ENCODE data around the gene CDYL.
"Not testable (repeated sequence)": the region's sequence is repeated elsewhere in the genome, so short reads cannot be mapped to it uniquely, and the experiment has no call there.

Gene CDYL

DNA sequence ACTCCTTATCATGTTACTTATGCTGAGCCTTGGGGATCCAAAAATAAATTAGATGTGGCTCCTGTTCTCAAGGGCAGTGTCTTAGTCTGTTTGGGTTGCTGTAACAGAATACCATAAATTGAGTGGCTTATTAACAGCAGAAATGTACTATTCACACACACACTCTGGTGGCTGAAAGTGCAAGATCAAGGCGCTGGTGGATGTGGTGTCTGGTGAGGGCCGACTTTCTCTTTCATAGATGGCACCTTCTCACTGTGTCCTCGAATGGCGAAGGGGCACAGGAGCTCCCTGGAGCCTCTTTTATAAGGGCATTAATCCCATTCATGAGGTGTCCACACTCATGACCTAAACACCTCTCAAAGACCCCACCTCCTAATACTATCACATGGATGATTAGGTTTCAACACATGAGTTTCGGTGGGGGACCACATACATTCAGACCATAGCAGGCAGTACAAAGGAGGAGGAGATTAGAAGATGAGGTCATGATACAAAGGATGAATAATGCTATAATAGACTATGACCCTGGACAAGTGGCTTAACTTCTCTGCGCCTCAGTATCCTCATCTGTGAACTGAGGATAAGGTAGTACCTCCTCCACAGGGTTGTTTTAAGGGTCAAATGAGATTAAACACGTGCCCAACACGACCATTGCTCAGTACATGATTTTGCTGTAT is 193.5 kb downstream of the CDYL start:
- DNase-seq: no peak

DNA sequence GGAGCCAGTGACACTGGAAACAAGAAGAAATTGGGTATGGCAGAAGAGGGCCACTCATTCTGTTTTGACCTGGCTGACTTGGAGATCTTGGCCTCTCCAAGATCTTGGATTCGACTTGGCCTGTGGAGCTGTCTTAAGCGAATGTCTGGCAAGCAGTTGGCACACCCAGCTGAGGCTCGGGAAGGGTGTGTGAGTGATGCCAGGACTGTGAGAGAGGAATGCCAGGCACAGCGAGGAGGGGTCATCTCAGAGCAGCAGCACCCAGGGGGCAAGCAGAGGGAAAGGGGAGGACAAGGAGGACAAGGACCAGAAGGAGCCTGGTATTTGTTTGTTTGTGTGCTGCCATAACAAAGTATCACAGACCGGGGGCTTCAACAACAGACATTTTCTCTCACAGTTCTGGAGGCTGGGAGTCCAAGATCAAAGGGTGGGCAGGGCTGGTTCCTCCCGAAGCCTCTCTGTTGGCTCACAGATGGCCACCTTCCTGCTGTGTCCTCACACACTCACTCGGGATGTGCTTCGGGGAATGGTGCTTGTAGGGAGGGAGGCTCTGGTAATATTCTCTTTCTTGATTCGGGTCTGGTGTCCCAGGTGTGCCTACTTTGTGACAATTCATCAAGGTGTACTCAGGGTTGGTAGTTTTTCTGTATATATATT is 194.7 kb downstream of the CDYL start:
- DNase-seq: no peak

DNA sequence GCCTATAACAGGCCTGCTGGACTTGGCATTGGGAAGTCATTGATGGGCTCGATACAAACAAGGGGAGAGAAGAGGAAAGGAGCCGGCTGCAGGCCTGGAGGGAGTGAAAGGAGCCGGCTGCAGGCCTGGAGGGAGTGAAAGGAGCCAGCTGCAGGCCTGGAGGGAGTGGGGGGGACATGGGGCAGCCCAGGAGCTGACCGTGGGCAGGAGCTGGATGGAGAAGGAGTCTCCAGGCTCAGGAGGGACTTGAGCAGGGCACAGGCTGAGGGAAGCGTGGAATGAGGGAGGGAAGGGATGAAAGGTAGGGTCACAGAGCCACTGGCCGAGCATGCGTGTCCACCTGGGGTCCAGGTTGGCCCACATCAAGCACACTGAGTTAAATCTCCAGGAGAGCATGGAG is 195.6 kb downstream of the CDYL start:
- DNase-seq: no peak

DNA sequence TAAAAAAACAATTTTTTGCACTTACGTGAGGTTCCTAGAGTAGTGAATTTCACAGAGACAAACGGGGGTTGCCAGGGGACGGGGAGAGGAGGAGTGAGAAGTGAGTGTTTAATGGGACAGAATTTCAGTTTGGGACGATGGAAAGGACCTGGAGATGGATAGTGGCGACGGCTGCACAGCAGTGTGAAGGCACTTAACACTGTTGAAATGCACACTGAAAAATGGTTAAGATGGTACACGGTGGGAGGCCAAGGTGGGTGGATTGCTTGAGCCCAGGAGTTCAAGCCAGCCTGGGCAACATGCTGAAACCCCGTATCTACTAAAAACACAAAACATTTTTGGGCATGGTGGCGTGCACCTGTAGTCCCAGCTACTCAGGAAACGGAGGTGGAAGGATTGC is 196.2 kb downstream of the CDYL start:
- DNase-seq: no peak

DNA sequence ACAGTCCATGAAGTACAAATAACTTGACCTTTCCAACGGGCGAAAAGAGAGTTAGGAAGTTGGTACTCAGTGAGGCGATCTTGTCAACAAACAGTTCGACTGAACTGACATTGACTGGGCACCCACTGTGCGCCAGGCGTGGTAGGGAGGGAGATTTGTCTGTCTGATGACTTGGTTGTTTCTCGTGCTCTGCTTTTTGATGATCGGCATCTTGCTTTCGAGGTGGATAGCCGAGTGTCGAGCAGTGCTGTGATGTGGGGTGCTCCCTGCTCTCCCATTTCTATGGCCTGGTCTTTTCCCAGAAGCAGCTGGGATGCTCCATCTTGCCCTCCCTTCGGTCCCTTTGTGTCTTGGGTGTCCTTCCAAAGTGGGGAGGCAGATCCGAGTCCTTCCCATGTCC is 197.2 kb downstream of the CDYL start:
- DNase-seq: no peak

DNA sequence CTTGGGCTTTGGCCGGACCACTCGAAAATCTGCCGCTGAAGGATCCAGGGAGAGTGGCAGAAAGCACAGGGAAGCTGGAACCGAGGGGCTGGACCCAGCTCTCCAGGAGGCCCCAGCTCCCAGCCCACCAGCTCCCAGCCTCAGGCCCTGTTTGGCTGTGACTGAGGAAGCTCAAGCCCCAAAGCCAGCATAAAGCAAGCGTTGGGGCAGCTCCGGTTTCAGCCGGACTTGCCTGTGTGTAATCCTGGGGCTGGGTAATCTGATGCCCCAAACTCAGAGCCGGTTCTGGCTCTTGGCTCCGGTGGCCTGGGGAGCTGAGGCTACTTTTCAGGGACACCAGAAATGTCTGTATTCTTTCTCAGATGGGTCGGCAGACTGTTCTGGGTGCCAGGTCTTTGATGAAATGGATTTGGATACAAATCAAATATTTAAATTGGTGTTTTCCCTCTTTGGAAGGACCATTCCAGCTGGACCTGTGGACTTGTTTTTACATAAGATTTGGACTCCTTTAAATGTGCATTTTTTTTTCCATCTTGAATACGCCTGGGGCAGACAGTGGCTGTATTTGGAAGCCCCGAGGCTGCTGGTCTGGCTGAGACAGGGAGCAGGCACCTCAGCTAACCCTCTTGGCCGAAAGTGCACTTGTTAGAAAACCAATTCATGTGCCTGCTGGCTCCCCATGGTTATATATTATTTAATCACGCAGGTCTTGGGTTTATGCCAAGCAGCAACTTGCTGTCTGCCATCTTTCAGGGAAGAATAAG is 198.0 kb downstream of the CDYL start:
- DNase-seq: peak; percentile 59

DNA sequence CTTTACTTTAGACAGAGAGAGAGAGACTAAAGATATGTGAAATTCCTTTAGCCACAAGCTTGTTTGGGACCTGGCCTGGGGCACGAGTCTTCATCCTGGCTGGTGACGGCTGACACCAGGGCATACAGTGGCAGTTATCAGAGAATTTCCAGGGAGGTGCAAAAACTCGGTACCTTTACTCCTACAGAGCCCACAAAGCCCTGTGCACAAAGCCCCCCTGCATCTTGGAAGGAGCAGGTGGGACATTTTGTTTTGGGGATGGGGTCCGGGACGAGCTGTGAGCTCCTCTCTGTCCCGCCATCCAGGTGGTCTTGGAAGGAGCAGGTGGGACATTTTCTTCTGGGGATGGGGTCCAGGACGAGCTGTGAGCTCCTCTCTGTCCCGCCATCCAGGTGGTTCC is 198.8 kb downstream of the CDYL start:
- DNase-seq: no peak

DNA sequence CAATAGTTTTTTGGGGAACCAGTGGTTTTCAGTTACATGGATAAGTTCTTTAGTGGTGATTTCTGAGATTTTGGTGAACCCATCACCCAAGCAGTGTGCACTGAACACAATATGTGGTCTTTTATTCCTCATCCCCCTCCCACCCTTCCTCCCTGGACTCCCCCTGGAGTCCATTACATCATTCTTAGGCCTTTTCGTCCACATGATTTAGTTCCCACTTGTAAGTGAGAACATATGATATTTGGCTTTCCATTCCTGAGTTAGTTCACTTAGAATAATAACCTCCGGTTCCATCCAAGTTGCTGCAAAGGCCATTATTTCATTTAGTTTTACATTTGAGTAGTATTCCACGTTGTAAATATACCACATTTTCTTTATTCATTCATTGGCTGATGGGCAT is 199.3 kb downstream of the CDYL start:
- no peak for DNase-seq

DNA sequence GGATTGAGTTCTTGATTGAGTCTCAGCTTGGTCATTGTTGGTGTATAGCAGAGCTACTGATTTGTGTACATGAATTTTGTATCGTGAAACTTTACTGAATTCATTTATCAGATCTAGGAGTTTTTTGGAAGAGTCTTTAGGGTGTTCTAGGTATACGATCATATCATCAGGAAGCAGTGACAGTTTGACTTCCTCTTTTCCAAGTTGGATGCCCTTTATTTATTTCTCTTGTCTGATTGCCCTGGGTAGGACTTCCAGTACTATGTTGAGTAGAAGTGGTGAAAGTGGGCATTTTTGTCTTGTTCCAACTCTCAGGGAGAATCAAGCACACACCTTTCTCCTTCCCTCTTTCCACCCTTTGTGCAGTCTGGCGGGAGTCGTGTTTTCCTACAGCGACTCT is 201.3 kb downstream of the CDYL start:
- no peak for DNase-seq

DNA sequence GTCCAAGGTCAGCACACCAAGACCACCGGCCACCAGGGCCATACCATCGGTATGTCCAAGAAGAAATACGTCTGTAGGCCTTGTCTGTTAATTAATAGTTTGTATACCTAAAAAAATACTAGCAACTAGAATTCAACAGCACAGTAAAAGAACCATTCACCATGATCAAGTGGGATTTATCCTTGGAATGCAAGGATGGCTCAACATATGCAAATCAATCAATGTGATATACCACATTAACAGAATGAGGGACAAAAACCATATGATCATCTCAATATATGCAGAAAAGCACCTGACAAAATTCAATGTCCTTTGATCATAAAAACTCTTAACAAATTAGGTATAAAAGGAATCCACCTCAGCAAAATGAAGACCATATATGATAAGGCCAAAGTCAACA is 203.2 kb downstream of the CDYL start:
- no peak for DNase-seq

DNA sequence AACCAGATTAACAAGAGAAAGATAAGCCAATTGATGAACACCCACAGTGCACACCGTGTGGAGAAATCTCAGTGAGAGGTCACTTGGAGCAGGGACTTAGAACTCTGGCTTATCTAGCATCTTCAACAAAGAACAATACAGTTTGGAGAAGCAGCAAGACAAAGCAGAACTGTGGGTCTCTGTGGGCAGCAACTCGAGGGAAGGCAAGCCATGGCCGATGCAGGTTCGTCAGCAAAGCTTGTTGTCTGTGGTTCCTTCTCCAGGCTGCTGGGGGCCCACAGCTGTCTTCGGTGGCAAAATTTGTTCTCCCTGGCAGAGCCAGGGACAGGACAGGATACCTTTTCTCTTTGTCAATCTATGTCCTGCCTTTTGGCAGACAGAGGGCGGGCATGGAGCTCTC is 205.6 kb downstream of the CDYL start:
- DNase-seq: no peak

DNA sequence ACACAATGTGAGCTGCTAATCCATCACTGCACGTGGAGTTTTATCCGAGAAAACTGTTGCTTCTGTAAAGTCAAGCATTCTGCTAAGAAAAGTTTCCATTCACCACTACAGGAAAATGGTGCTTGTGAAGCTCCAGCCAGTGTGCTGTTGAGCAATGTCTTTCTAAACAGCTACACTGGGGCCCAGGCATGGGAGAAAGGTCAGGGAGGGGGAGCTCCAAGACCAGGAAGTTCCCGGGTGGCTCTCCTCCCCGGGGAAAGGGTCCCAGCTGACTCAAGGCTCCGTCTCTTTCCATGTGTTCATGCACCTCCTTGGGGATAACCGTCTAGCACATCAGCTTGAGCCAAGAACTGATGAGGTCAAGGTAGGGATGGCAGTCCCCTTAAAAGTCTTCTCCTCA is 207.1 kb downstream of the CDYL start:
- no peak for DNase-seq

DNA sequence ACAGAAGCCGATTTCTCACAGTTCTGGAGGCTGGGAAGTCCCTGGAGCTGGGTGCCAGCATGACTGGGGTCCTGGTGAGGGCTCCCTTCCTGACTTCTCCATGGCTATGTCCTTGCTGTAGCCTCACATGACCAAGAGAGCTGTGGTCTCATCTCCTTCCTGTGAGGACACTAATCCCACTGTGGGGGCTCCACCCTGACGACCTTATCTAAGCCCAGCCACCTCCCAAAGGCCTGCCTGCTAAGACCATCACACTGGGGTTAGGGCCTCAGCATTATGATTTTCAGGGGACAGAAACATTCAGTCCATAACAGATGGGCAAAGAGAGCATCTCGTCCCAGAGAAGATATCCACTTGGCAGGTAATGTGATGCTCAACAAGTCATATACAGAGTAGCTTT is 210.8 kb downstream of the CDYL start:
- no peak for DNase-seq

DNA sequence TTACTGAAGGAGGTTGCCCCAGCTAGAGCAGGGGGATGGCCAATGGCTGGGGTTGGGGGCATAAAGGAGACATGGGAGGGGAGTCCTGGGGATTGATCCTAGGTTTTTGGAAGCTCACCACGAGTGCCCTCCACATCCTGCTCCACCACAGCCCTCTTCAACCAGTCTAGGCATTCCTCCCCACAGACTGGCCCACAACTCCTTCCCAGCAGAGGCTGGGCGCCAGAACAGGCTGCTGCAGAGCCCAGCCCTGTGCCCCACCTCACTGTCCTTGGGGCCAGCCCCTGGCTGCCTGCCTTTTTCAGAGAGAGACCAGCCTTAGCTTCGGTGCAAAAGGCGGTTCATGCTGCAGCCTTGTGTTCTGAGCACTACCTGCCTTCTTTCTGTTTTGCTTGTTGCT is 211.2 kb downstream of the CDYL start:
- DNase-seq: no peak

DNA sequence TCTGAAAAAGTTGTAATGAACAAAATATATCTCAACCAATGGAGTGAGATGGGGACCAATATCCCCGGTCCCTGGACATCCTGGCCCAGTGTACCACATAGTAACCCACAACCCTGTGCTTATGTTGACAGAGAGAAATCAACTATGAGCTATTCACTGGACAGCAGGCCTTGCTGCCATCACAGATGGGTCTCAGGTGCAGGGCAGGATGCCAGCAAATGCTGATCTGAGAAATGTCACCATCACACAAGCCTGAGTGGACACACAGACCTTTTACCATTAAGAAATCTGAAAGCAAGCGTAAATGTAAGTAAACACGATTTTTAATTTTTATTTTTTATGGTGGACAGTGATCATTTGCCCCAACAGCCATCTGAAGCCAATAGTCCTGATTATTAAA is 218.5 kb downstream of the CDYL start:
- no peak for DNase-seq

DNA sequence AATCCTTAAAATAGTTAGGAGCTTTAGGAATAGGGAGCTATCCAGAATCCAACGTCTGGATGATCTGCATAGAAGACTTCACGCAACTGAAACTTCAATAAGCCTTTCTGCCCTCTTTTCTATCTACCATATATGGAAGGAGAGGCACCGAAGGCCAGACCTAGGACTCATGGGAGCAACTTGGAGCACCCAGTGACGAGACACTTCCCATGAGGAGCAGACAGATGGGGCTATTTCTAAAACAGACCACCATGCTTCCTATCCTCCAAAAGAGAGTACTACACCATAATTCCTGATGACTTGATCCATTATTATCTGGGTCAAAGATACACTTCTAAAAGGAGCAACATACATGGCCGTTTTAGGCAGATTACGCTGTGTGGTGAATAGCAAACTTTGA is 221.7 kb downstream of the CDYL start:
- no peak for DNase-seq

DNA sequence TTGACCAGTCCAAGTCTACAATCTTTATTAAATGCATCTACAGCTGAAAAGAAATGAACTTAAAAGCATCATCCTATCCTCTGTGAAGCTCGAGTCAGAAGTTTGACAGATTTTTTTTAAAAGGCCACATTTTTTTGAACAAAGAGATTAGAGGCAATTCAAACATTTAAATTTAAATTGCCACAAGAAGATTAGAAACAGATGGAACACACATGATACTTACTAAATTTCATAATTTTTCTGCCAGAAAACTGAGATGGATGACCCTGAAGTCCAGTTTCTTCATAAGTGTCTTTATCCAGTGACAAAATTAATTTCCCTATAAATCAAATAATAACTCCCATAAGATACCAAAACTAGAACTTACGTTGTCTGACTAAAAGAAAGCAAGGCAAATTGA is 223.4 kb downstream of the CDYL start:
- DNase-seq: no peak

DNA sequence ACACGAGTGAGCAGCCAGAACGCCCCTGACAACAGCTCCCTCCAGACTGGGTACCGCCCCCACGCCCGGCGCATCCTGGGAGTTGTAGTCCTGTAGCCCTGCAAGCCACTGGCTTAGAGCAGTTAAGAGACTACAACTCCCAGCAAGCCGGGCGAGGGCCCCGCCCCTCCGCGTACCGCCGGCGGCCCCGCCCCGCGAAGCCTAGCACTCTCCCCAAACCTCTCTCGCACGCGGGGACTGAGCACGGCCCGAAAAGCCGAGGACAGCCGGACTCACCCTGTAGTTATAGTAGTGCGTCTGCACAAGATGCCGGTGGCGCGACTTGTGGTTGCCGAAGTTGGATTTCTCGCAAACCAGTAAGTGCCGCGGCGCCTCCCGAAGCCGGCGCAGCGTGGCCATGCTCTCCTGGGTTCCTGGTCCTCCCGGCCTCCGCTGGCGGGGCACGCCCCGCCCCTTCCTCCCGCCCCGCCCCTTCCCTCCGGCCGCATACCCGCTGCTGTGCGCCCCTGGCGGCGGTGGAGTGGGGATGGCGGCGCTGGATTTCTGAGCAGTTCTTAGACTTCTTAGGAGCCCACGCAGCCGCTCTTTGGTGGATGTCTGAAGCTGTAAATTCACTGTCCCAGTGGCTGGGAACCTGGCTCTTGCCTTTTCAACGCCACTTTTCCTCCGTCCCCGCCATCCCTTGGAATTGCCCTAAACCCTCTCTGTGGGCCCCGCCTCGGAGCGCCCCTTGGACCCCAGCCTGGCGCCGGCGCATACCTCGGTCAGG is 227.6 kb downstream of the CDYL start, which contains the start of gene RPP40:
RPP40 (minus strand) TSS at position 434 of the 769 bp plus-strand sequence; CDS start at position 399, 35 bp downstream.
- DNase-seq: peak; percentile 76

DNA sequence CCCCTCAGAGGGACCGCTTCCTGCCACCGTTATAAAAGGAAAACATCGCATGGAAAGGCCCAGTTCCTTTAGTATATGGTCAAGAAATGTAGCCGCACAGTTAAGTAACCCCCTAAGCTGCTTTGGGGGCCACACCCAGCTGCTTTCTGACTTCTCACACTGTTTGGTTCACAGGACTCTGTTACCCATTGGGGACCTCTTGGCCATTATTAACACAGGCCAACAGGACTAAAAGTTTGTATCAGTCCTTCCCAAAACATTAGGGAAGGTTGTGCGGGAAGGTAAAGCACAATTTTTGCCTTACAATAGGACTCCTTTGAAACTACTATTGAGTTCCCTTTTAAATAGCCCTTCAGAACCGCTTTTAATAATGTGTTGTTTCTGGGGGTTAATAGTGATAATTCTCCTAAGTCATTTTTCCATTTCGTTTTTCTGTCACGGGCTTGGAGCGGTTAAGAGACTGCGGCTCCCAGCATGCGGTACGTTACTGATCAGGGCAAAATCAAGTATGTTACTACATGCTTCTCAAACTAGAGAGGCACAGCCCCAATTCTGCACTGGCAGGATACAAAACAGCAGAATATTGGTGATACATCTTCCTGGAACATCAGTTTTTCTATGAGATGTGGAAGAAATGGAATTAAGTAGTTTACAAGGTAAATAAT is 228.3 kb downstream of the CDYL start:
- peak; percentile 14 for DNase-seq

DNA sequence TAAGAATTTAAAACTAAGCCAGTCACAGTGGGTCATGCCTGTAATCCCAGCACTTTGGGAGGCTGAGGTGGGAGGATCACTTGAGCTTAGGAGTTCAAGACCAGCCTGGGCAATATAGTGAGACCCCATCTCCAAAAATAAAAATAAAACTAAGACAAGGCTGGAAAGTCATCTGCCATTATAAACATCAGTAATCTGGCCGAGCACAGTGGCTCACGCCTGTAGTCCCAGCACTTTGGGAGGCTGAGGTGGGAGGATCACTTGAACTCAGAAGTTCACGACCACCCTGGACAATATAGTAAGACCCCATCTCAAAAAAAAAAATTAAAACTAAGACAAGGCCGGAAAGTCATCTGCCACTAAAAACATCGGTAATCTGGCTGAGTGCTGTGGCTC is 228.8 kb downstream of the CDYL start:
- not testable (repeated sequence) for DNase-seq

All from NCI-H1092 treated with DMSO at 0.1 percent for 48 hours (cell line).